Measurements from ENCODE around the gene MGAT4B.

Gene MGAT4B

GRCh38 chr5:179825655-179826182 lies 19.1 kb upstream of the MGAT4B start:
- DNase-seq (ENCODE audit: low spot score): no peak

- DNase-seq (ENCODE audit: low spot score): no peak
Measured at GRCh38 chr5:179824745-179825112, 18.1 kb upstream of the MGAT4B start.

- no peak for DNase-seq (ENCODE audit: low spot score)
Measured at GRCh38 chr5:179823937-179824744, 17.5 kb upstream of the MGAT4B start.

- no peak for DNase-seq (ENCODE audit: low spot score)
Measured at GRCh38 chr5:179822444-179822990, 15.9 kb upstream of the MGAT4B start.

- DNase-seq (ENCODE audit: low spot score): no peak
Measured at GRCh38 chr5:179822059-179822432, 15.4 kb upstream of the MGAT4B start.

GRCh38 chr5:179821298-179822058 lies 14.8 kb upstream of the MGAT4B start:
- DNase-seq (ENCODE audit: low spot score): peak; percentile 88

- peak; percentile 92 for DNase-seq (ENCODE audit: low spot score)
Measured at GRCh38 chr5:179820483-179821297, 14.0 kb upstream of the MGAT4B start, which contains the start of gene SQSTM1. Gene SQSTM1, plus strand, starts transcription at chr5:179820905. Its CDS starts 32 bp downstream, at chr5:179820937.

- DNase-seq (ENCODE audit: low spot score): no peak
Measured at GRCh38 chr5:179820127-179820482, 13.4 kb upstream of the MGAT4B start.

GRCh38 chr5:179819296-179820126 lies 12.8 kb upstream of the MGAT4B start:
- DNase-seq (ENCODE audit: low spot score): no peak

GRCh38 chr5:179818746-179819295 lies 12.2 kb upstream of the MGAT4B start:
- DNase-seq (ENCODE audit: low spot score): peak; percentile 85

GRCh38 chr5:179817890-179818745 lies 11.5 kb upstream of the MGAT4B start:
- DNase-seq (ENCODE audit: low spot score): no peak

- DNase-seq (ENCODE audit: low spot score): no peak
Measured at GRCh38 chr5:179817470-179817840, 10.8 kb upstream of the MGAT4B start.

- no peak for DNase-seq (ENCODE audit: low spot score)
Measured at GRCh38 chr5:179816796-179817469, 10.3 kb upstream of the MGAT4B start.

- DNase-seq (ENCODE audit: low spot score): no peak
Measured at GRCh38 chr5:179816401-179816795, 9.7 kb upstream of the MGAT4B start.

- no peak for DNase-seq (ENCODE audit: low spot score)
Measured at GRCh38 chr5:179815491-179816249, 9.0 kb upstream of the MGAT4B start.

- no peak for DNase-seq (ENCODE audit: low spot score)
Measured at GRCh38 chr5:179814090-179814489, 7.4 kb upstream of the MGAT4B start.

- no peak for DNase-seq (ENCODE audit: low spot score)
Measured at GRCh38 chr5:179812997-179813607, 6.4 kb upstream of the MGAT4B start.

All from germinal center (tissue), 1 donor.